ENCODE measurements around the gene DDX1.

DDX1 gene

GRCh38 chr2:15544227-15544626 is 47.4 kb upstream of the DDX1 start:
- Histone ChIP-seq H3K79me1 (ENCODE audit: low read length) (no peaks in the 10 kb centered on the region), H3K4me2 (ENCODE audit: low read length) (no peak overlapping the region), H3K4me3 (ENCODE audit: low read depth, low read length) (no peak overlapping the region), H2BK5ac (ENCODE audit: low read depth, low read length, poor library complexity) (no peak overlapping the region), H4K8ac (ENCODE audit: low read depth, low read length) (no peak overlapping the region), H2BK120ac (ENCODE audit: insufficient read depth, low read length, poor library complexity) (no peak overlapping the region), H3K27ac (ENCODE audit: low read depth, low read length) (no peak overlapping the region), H3K9me3 (ENCODE audit: insufficient read depth, low read depth, low read length) (no peaks in the 10 kb centered on the region), H3K23ac (ENCODE audit: low read length) (no peak overlapping the region), H3K4me1 (ENCODE audit: control insufficient read depth in 1 of 2, insufficient read depth in 2 of 2, low read length in 2 of 2) (peaks cover 0 to 2% of the 10 kb centered on the region in 2 experiments), H3K18ac (ENCODE audit: low read length) (no peak overlapping the region), H4K12ac (ENCODE audit: low read depth, low read length) (no peak overlapping the region), H3K27me3 (ENCODE audit: insufficient read depth, low read length) (no peaks in the 10 kb centered on the region), H3K36me3 (ENCODE audit: control insufficient read depth in 1 of 2, insufficient read depth in 2 of 2, low read length in 2 of 2) (peaks cover 0 to under 1% of the 10 kb centered on the region in 2 experiments), H2BK12ac (ENCODE audit: low read length) (no peak overlapping the region), H3K4ac (ENCODE audit: low read depth, low read length) (no peak overlapping the region), H4K91ac (ENCODE audit: low read depth, low read length) (no peak overlapping the region), H2AK5ac (ENCODE audit: low read length) (no peak overlapping the region), H3K79me2 (ENCODE audit: control insufficient read depth, insufficient read depth, low read length, poor library complexity) (no peaks in the 10 kb centered on the region), H3K9ac (ENCODE audit: low read length) (no peak overlapping the region), H2AFZ (ENCODE audit: insufficient read depth, low read length, poor library complexity) (no peak overlapping the region), H3K14ac (ENCODE audit: low read length) (no peak overlapping the region)
- no peak for DNase-seq
- WGBS (ENCODE audit: extremely low coverage, insufficient coverage, insufficient read length), result no CpG with 5 or more reads among the region's 2 CpGs

- Histone ChIP-seq H3K27me3 (ENCODE audit: insufficient read depth, low read length) (no peaks in the 10 kb centered on the region), H3K14ac (ENCODE audit: low read length) (no peak overlapping the region), H2BK120ac (ENCODE audit: insufficient read depth, low read length, poor library complexity) (no peak overlapping the region), H4K8ac (ENCODE audit: low read depth, low read length) (no peak overlapping the region), H3K4me3 (ENCODE audit: low read depth, low read length) (no peak overlapping the region), H3K4ac (ENCODE audit: low read depth, low read length) (no peak overlapping the region), H4K91ac (ENCODE audit: low read depth, low read length) (no peak overlapping the region), H3K27ac (ENCODE audit: low read depth, low read length) (no peak overlapping the region), H2AFZ (ENCODE audit: insufficient read depth, low read length, poor library complexity) (no peak overlapping the region), H2BK12ac (ENCODE audit: low read length) (no peak overlapping the region), H2AK5ac (ENCODE audit: low read length) (no peak overlapping the region), H3K36me3 (ENCODE audit: control insufficient read depth in 1 of 2, insufficient read depth in 2 of 2, low read length in 2 of 2) (peaks cover 3% of the 10 kb centered on the region in 2 experiments), H3K23ac (ENCODE audit: low read length) (no peak overlapping the region), H3K9ac (ENCODE audit: low read length) (no peak overlapping the region), H4K12ac (ENCODE audit: low read depth, low read length) (no peak overlapping the region), H2BK5ac (ENCODE audit: low read depth, low read length, poor library complexity) (no peak overlapping the region), H3K4me1 (ENCODE audit: control insufficient read depth in 1 of 2, insufficient read depth in 2 of 2, low read length in 2 of 2) (no peaks in the 10 kb centered on the region), H3K18ac (ENCODE audit: low read length) (no peak overlapping the region), H3K4me2 (ENCODE audit: low read length) (no peak overlapping the region), H3K79me1 (ENCODE audit: low read length) (no peaks in the 10 kb centered on the region), H3K79me2 (ENCODE audit: control insufficient read depth, insufficient read depth, low read length, poor library complexity) (no peaks in the 10 kb centered on the region), H3K9me3 (ENCODE audit: insufficient read depth, low read depth, low read length) (no peaks in the 10 kb centered on the region)
- DNase-seq, result no peak
- no CpG with 5 or more reads among the region's 11 CpGs for WGBS (ENCODE audit: extremely low coverage, insufficient coverage, insufficient read length)
Observed at GRCh38 chr2:15546297-15547098, 45.2 kb upstream of the DDX1 start.

GRCh38 chr2:15547115-15547876 is 44.4 kb upstream of the DDX1 start:
- Histone ChIP-seq H3K9ac (ENCODE audit: low read length) (no peak overlapping the region), H3K4ac (ENCODE audit: low read depth, low read length) (no peak overlapping the region), H3K27ac (ENCODE audit: low read depth, low read length) (no peak overlapping the region), H3K23ac (ENCODE audit: low read length) (no peak overlapping the region), H2AFZ (ENCODE audit: insufficient read depth, low read length, poor library complexity) (no peak overlapping the region), H3K4me3 (ENCODE audit: low read depth, low read length) (no peak overlapping the region), H2BK120ac (ENCODE audit: insufficient read depth, low read length, poor library complexity) (no peak overlapping the region), H3K79me1 (ENCODE audit: low read length) (no peaks in the 10 kb centered on the region), H4K12ac (ENCODE audit: low read depth, low read length) (no peak overlapping the region), H3K18ac (ENCODE audit: low read length) (no peak overlapping the region), H3K27me3 (ENCODE audit: insufficient read depth, low read length) (no peaks in the 10 kb centered on the region), H4K91ac (ENCODE audit: low read depth, low read length) (no peak overlapping the region), H3K9me3 (ENCODE audit: insufficient read depth, low read depth, low read length) (no peaks in the 10 kb centered on the region), H3K14ac (ENCODE audit: low read length) (no peak overlapping the region), H2AK5ac (ENCODE audit: low read length) (no peak overlapping the region), H2BK12ac (ENCODE audit: low read length) (no peak overlapping the region), H4K8ac (ENCODE audit: low read depth, low read length) (no peak overlapping the region), H2BK5ac (ENCODE audit: low read depth, low read length, poor library complexity) (no peak overlapping the region), H3K36me3 (ENCODE audit: control insufficient read depth in 1 of 2, insufficient read depth in 2 of 2, low read length in 2 of 2) (peaks cover 3% of the 10 kb centered on the region in 2 experiments), H3K4me2 (ENCODE audit: low read length) (no peak overlapping the region), H3K4me1 (ENCODE audit: control insufficient read depth in 1 of 2, insufficient read depth in 2 of 2, low read length in 2 of 2) (no peaks in the 10 kb centered on the region), H3K79me2 (ENCODE audit: control insufficient read depth, insufficient read depth, low read length, poor library complexity) (no peaks in the 10 kb centered on the region)
- no peak for DNase-seq
- no CpG with 5 or more reads among the region's 4 CpGs for WGBS (ENCODE audit: extremely low coverage, insufficient coverage, insufficient read length)

- no peak overlapping the region for H2BK12ac ChIP-seq (ENCODE audit: low read length)
- no peak overlapping the region for H4K91ac ChIP-seq (ENCODE audit: low read depth, low read length)
- no peaks in the 10 kb centered on the region for H3K4me1 ChIP-seq (ENCODE audit: control insufficient read depth in 1 of 2, insufficient read depth in 2 of 2, low read length in 2 of 2)
- no peak overlapping the region for H3K23ac ChIP-seq (ENCODE audit: low read length)
- H3K27me3 ChIP-seq (ENCODE audit: insufficient read depth, low read length), result no peaks in the 10 kb centered on the region
- H3K9me3 ChIP-seq (ENCODE audit: insufficient read depth, low read depth, low read length), result no peaks in the 10 kb centered on the region
- H3K9ac ChIP-seq (ENCODE audit: low read length), result no peak overlapping the region
- no peaks in the 10 kb centered on the region for H3K79me1 ChIP-seq (ENCODE audit: low read length)
- no peak for DNase-seq
- H3K14ac ChIP-seq (ENCODE audit: low read length), result no peak overlapping the region
- H3K27ac ChIP-seq (ENCODE audit: low read depth, low read length), result no peak overlapping the region
- no peak overlapping the region for H4K8ac ChIP-seq (ENCODE audit: low read depth, low read length)
- peaks cover 3% of the 10 kb centered on the region in 2 experiments for H3K36me3 ChIP-seq (ENCODE audit: control insufficient read depth in 1 of 2, insufficient read depth in 2 of 2, low read length in 2 of 2)
- H3K4ac ChIP-seq (ENCODE audit: low read depth, low read length), result no peak overlapping the region
- no peak overlapping the region for H4K12ac ChIP-seq (ENCODE audit: low read depth, low read length)
- H2BK5ac ChIP-seq (ENCODE audit: low read depth, low read length, poor library complexity), result no peak overlapping the region
- WGBS (ENCODE audit: extremely low coverage, insufficient coverage, insufficient read length), result no CpG with 5 or more reads among the region's 2 CpGs
- no peak overlapping the region for H3K18ac ChIP-seq (ENCODE audit: low read length)
- no peak overlapping the region for H2AFZ ChIP-seq (ENCODE audit: insufficient read depth, low read length, poor library complexity)
- H3K4me3 ChIP-seq (ENCODE audit: low read depth, low read length), result no peak overlapping the region
- no peaks in the 10 kb centered on the region for H3K79me2 ChIP-seq (ENCODE audit: control insufficient read depth, insufficient read depth, low read length, poor library complexity)
- no peak overlapping the region for H3K4me2 ChIP-seq (ENCODE audit: low read length)
- H2BK120ac ChIP-seq (ENCODE audit: insufficient read depth, low read length, poor library complexity), result no peak overlapping the region
- no peak overlapping the region for H2AK5ac ChIP-seq (ENCODE audit: low read length)
Observed at GRCh38 chr2:15548974-15549373, 42.7 kb upstream of the DDX1 start.

All from trophoblast cell (in vitro differentiated cells and primary cell).